ENCODE results near the gene NUP43.

GRCh38 chr6:149766156-149766769 is 19.9 kb upstream of the NUP43 start:
- TF ChIP-seq CTCF (IDR thresholded peaks at IDR 0.05) (no peak), POLR2A (IDR thresholded peaks at IDR 0.05) (no peak)
